GM03348 (cell line): ENCODE data around the gene CEP97.
"Not testable (repeated sequence)": the region's sequence is repeated elsewhere in the genome, so short reads cannot be mapped to it uniquely, and the experiment has no call there.

Source experiments
- DNase-seq: peaks from one replicate; pipeline ENCODE4 v3.0.0; 2012; ENCODE audit warnings: low spot score

CEP97 gene

DNA sequence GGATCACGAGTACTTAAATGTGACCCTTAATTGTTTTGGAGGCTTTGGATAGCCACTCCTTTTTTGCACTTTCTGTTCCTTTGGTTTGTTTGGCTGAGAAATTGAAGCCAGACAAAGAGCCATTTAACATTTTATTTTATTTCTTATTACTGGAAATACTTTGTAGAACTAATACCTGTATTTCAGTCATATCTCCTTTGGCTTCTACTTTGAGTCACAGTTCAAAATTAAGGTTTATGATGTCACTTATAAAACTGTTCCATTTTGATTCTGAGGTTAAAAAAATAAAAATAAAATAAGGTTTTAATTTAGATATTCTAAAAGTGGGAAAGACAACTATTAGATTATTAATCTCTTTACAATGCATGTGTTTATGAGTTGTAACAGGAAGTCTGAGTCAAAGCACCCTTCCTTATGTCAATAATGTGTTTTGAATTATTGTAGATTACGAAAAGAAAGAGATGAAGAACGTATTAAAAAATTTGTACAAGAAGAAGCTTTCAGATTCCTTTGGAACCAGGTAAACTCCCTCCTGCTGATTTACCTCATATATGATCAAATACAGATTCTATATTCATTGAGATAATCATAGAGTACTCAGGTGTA, 37.7 kb downstream of the CEP97 start:
- no peak for DNase-seq

DNA sequence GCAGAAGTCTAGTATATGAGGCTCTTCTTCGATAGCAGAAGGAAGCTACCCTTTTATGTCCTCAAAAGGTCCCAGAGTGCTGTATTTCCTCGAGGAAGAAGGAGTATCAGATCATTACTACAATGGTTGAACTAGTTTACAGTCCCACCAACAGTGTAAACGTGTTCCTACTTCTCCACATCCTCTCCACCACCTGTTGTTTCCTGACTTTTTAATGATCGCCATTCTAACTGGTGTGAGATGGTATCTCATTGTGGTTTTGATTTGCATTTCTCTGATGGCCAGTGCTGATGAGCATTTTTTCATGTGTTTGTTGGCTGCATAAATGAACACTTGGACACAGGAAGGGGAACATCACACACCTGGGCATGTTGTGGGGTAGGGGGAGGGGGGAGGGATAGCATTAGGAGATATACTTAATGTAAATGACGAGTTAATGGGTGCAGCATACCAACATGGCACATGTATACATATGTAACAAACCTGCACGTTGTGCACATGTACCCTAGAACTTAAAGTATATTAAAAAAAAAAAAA, 53.4 kb downstream of the CEP97 start:
- DNase-seq = not testable (repeated sequence)

DNA sequence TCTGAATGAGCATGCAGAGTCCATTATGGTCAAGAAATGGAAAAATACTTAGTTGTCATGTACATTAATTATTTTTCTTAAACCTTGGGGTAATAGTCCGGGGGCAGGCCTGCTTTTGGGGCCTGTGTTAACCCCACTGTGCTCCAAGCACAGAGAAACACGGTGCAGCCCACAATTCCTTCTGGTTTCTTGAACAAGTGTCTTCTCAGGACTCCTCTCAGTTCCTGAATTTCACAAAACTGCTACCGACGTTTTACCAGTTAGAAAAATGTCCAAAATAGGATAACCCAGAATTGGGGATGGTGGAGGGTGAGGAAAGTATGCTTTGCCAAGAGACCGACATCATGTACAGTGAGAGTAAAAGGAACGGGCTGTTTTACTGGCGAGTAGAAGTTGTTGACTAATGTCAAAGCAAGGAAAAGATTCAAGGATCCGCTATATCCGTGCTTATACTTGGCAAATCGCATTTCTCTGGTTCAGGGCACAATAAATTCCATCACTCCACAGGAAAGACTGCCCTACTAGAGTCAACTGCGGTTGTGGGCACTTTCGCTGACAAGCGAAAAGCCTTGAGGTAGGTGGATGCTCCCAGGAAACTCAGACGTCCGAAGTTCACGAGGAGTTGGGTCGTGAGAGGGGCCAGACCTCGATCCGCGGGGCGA, 54.1 kb downstream of the CEP97 start:
- no peak for DNase-seq

DNA sequence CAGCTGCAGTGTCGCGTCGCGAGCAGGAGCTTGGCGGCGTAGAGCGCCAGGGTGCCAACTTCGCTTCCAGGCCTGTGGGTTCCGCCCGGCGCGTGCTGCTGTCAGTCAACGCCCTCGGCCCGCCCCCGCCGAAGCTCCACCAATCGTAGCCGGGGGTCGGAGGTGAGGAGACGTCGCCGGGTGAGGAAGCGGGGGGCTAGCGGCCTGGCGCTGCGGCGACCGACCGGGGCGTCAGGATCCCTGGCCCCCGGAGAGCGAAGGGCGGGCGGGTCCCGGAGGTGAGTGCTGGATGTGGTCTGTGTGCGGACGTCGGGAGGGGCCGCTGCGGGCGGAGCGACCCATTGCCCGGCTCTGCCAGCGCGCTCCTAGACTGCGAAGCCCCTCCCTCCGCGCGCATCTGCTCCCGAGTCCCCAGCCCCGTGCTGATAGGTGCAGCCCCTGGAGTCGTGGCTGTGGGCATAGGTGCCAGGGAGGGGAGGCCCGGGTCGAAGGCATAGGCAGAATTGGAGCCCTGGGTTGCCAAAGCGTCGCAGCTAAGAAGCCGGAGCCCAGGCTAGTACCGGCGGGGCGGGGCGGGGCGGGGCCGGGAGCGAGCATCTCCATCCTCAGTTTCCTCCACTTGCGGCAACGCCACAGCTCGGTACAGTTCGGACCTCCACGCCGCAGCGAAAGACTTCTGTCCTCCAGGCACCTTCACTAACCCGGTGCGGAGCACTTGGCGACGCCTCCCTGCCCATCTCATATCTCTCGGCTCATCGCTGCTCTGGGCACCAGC, 54.8 kb downstream of the CEP97 start, which contains the start of gene NXPE3:
Gene NXPE3, plus strand, starts transcription at position 165 of the 775 bp plus-strand sequence. CDS start 6,386 bp downstream, outside the sequence.
- peak; percentile 96 for DNase-seq

DNA sequence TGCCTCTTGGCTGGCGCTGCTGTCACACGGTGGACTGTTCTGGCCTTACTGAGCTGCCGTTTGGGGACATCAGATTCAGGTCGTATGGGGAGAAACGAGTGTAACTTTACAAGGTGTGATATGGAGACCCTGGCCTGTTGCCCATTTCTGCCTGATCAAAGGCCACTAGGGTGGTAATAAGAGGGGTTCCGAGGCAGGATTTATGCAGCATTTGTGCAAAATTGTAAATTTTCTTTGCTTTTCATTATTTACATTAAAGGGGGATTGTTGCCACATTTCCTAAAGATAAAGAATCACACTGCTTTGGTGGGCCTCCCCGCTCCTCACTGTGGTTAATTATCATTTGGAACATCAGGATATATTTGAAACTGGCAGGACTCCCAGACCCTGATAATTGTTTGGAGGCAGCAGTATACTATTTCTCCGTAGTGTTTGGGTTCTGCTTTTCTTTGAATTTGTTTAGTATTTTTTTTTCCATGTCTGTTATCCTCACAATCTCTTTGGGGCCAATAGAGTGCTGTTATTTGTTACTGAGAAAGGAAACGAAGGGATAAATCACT, 55.5 kb downstream of the CEP97 start:
- DNase-seq = no peak

DNA sequence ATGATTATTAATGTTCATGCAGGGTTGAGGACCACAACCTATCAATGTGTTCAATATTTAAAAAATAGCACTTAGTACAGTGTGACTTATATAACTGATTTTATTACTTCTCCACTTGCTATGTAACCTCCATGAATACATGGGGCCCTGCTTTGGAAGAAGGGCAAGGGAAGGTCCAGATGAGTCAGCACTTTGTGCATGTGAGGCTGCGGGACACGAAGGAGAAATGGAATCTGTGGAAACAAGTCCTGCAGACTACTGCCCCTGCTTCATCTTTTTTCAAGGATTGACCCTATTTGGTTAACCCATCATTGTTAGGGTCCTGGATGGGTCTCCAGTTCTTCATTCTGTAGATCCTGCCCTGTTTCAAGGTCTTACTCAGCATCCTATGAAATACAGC, 56.2 kb downstream of the CEP97 start:
- peak; percentile 77 for DNase-seq

DNA sequence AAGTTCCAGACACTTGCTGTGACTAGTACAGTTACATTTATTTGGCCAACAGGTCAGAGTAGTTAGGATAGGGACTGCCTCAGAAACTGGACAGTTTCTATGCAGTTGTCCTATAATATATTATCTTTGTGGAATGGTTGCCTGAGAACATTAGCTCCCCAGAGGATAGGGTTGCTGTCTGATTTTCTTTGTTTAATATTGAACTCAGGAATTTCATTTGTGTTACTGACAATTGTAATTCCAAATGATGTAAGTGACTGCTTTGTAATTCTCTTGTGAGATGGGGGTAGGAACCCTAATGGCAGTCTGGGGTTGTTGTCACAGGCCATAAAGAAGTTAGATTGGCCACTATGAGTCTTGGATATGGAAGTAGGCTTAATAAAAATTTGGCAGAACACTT, 56.8 kb downstream of the CEP97 start:
- DNase-seq = peak; percentile 14

DNA sequence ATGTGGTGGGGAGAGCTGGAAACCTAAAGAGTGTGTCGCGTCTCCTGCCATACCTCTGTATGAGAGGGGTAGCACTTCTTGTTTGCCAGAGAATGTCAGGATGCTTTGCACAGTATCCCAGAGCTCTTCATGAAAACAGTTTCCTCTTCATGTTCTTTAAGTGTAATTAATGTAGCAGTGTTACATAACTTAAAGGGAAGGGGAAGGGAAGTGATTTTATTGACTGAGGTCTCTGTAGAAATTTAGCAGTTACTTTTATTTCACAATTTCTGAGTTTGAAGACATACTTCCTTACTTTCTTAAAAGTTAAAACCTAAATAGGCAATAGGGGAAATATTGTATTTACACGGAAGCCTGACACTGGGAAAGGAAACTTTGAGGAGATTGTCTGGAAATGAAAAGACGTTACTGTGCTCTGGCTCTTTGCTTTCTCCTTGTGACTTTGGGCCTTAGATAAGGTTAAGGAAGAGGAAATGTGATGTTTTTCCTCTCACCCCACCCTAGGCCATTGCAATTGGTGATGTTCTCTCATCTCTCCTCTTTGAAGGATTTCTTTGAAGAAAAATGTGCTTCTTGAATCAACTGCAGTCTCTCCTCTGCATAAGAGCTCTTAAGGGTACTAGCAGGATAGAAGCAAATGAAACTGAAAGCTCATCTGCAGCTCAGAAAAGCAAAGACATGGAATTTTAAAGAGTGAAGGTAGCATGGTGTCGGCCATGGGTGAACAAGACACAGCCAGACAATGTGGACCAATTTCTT, 60.6 kb downstream of the CEP97 start:
- DNase-seq = no peak

DNA sequence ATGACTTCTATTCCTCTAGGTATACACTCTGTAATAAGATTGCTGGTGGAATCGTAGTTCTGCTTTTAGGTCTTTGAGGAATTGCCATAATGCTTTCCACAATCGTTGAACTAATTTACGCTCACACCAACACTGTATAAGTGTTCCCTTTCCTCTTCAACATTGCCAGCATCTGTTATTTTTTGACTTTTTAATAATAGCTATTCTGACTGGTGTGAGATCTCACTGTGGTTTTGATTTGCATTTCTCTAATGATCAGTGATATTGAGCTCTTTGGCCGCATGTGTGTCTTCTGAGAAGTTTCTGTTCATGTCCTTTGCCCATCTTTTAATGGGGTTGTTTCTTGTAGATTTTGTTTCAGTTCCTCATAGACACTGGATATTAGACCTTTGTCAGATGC, 67.4 kb downstream of the CEP97 start:
- no peak for DNase-seq

DNA sequence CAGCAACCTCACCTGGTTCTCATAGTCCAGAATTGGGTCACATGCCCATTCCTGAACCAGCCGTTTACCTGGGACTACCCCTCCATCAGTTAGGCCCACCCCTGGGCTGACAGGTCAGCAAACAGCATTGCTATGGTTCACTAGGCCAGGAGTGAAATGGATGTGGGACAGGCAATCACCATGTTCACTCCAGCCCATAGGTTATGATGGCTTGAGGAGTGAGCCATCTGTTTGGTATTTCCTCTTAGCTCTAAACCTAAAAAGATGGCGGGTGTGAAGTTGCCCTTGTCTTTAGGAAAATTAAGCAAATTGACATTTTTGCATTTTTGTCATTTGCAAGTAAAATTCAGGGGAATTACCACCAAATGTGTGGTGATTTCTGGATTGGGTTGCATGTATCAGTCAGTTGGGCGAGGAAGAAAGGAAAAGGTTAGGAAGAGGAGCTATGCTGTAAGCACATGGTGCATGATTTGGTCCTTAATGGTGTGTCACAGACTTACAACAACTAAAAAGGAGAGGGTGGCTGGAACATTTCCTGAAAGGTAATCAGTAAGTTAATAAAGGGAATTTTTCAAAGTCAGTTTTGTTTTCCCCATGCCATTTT, 71.8 kb downstream of the CEP97 start:
- DNase-seq = no peak

DNA sequence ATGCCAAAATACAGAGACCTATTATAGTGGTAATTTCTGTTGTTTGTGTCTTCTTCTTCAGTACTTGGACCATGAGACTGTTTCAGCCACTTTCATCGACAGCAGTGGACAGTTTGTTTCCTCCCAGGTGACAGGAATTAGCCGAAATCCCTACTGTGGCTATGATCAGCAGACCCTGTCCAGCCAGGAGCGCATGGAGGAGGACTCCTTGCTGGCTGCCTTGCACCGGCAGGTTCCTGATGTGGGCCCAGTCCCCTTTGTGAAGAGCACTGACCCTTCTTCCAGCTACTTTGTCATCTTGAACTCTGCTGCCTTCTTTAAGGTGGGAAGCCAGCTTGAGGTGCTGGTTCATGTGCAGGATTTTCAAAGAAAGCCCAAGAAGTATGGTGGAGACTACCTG, 76.8 kb downstream of the CEP97 start:
- DNase-seq = no peak

DNA sequence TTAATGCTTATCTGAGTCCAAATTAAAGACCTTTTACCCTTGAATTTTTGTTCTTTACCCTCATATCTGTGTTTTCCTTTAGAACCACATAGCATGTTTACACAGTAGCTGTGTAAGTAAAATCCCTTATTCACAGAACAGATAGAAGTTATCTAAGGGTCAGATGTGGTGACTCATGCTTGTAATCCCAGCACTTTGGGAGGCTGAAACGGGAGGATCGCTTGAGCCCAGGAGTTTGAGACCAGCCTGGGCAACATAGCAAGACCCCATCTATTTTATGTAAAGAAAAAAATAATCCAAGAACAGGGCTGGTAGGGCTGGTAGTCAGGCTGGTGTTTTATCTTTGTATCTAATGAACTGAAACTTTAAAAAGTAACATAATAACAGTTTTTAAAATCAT, 77.8 kb downstream of the CEP97 start:
- no peak for DNase-seq

DNA sequence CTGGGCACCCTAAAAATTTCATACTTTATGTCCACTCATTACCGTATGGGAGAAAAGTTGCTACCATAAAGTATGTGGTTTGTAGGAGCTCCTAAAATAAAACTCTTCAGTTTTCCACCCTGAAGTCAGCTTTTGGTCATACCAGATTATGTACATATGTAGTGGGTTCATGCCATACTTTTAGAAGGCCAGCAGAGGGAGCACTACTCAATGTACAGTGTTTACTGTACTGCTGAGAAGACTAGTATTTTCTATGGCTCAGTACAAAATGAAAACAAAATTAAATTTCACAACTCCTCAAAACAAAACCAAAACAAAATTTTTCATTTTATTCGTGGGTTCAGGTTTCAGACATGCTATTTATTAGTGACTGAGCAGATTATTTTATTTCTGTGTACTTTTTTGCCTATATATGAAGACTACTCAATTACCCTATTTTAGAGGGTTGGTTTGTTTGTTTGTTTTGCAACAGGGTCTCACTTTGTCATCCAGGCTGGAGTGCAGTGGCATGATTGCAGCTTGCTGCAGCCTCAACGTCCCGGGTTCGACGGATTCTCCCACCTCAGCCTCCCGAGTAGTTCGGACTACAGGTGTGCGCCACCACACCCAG, 78.9 kb downstream of the CEP97 start:
- peak; percentile 78 for DNase-seq

DNA sequence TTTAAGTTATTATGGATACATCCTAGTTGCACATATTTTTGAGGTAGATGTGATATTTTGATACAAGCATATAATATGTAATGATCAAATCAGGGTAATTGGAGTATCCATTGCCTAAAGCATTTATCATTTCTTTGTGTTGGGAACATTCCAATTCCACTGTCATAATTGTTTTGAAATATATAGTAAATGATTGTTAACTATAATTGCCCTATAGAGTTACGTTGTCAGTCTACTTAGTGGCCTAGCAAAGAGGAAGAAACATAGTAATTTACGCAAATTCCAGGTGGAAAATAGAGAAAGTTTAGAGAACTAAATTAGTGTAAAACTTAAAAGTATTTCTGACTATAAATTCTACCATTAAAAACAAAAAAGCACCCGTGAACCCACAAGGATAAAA, 79.5 kb downstream of the CEP97 start:
- DNase-seq = no peak

DNA sequence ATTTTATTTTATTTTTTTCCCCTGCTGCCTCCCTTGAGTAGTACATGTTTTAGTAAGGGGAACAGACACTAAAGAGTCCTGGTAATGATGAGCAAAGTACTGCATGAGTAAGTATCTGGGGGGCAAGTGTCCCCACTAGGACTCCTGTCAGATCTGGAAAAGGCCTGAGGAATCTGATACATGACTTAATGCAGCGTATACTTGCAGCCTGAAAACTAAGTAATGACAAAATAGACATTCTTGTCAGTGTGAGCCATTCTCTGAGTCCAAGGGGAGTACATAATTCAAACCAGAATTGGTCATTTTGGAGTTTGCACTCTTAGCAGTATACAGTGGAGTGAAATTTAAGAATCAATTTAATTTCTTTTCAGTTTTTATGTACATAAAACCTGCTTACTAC, 82.1 kb downstream of the CEP97 start:
- no peak for DNase-seq

DNA sequence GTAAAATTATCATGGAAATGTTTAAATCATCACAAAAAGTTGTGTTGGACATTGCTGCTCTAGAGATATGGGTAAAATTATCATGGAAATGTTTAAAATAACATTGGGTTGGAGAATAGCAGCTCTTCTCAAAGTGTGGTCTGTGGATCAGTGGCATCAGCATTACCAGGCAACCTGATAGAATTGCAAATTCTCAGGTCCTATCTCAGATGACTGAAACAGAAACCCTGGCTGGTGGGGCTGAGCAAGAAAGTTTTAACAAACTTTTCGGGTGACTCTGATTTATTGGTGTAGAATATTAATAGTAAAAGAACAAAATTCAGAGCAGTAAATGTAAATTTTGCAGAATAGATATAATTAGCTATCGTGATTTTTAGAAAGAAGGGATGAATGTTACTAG, 83.5 kb downstream of the CEP97 start:
- DNase-seq = no peak

DNA sequence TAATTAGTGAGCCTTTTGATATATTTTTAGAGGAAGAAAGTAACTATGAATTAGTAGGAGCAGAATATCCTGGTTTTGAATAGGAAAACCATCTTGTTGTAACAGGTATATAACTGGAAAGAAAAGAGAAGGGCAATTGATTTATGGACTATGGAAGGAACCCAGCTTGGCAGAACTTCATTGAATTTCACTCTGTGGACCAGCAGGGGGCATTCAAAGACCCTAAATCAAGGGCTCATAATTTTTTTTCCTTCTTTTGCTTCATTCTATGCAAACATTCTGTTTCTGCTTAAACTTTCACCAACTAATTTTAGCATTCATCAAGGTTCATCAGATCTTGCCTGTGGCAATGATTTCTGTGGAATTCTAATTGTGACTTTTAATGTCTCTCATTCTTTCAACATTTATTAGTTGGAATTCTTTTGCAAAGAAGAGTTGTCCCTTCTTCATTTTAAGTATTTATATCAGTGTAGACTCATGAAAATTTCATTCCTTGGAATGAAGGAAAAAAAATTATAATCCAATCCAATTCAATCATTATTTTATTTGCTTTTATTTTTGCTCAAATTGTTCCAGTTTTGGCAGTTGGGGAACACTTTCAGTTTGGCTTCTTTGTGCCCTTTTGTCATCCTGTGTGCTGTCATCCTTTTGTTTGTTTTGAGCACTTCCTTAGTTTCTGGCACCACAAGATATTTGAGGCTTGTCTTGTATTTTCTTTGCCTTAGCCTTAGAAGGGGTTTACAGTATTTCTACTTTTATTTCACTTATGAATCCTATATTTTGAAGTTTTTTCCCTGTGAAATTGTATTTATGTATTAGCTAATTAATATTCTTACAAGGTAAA, 85.0 kb downstream of the CEP97 start:
- peak; percentile 40 for DNase-seq

DNA sequence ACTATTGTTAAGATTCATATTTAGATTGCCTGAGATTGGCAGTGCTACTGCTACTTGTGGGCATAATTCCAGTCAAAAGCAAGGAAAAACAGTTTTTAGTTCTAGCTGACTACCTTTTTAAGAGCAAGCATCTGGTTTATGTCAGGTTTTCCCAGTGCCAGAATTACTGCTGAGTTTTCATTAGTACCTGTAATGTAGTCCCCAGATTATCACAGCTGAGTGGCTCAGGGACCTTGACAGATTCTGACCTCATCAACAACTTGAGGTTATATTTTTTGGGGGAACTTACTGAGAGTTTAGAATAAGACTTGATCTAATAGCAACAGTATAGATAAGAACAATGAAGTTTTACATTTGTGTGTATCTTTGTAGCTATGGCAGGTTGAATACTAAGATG, 85.6 kb downstream of the CEP97 start:
- DNase-seq = no peak

DNA sequence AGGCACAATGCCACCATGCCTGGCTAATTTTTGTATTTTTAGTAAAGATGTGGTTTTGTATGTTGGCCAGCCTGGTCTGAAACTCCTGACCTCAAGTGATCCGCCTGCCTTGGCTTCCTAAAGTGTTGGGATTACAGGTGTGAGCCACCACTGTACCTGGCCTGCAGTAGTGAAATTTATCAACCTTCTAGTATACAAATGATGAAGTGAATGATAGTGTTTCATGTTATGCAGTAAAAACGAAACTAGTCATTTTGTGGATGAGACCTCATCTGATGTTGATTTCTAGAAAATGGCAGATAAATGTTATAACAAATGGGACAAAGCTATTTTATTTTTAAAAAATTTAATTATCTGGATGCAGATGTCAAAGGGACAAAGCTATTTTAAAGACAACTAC, 87.5 kb downstream of the CEP97 start:
- no peak for DNase-seq

DNA sequence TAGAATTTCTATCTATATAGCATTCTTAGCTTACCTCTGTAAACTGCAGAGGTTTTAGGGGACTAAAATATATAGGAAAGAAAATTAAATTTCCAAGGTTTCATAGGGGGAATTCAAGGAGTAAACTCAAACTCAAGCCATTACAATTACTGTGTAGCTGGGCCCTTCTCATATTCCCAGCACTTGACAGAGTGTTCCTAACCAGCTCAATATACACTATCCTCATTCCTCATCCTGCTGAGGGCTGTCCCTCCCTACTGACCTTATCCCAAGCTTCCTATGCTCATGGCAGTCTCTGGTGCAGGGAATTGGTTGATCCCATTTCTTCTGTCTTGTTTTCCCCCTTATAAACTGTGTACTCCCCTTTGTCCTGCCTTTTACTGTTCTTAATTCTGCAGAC, 88.5 kb downstream of the CEP97 start:
- no peak for DNase-seq
